Panc1 (cell line): ENCODE measurements around the gene NPHP4.

ENCODE experiments used
- POLR2AphosphoS5 ChIP-seq: IDR thresholded peaks from 2 replicates; pipeline ENCODE4 v1.6.1; 2012; ENCODE audit warnings: mild to moderate bottlenecking, low read depth, low read length, moderate library complexity
- SIN3A ChIP-seq: IDR thresholded peaks from 2 replicates; pipeline ENCODE4 v1.6.1; 2012; ENCODE audit warnings: low read depth, mild to moderate bottlenecking, low read length, moderate library complexity, borderline replicate concordance; ENCODE audit not compliant: insufficient read depth
- TCF7L2 ChIP-seq: IDR thresholded peaks from 2 replicates; pipeline ENCODE4 v1.6.1; 2011; ENCODE audit warnings: mild to moderate bottlenecking, low read depth, low read length, inconsistent platforms
- TF ChIP-seq, protein P1 (sequence below): fragments of 450-650 bp; IDR thresholded peaks from 2 replicates; pipeline ENCODE4 v1.5.1; 2017; ENCODE audit warnings: mild to moderate bottlenecking
- TF ChIP-seq, protein P2 (sequence below), 2 experiments: IDR thresholded peaks; 2 replicates each; pipeline ENCODE4 v1.6.1; 2011 to 2012; ENCODE audit warnings: low read depth in 2 of 2, control low read depth in 1 of 2, low read length in 1 of 2, mild to moderate bottlenecking in 1 of 2, moderate library complexity in 1 of 2; ENCODE audit not compliant: insufficient read depth in 1 of 2

DNA sequence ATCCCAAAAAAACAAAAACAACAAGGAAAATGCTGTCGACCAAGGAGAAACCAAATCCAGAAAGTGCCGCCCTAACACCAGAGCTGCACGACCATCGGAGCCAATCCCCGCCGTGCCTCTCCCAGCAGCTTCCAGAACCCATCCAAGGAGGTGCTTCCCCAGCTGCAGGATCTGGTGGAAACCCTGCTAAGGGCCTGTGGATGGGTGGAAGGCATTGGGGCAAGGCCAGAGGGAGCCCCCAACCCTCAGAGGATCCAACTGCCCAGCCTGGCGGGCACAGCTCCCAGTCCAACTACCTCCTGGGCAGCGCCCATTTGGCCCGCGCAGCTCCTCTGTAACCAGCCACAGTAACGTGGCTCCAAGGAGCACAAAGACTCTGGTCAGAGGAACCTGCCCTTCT lies 81.6 kb downstream of the NPHP4 start:
- TF ChIP-seq, protein P1, sequence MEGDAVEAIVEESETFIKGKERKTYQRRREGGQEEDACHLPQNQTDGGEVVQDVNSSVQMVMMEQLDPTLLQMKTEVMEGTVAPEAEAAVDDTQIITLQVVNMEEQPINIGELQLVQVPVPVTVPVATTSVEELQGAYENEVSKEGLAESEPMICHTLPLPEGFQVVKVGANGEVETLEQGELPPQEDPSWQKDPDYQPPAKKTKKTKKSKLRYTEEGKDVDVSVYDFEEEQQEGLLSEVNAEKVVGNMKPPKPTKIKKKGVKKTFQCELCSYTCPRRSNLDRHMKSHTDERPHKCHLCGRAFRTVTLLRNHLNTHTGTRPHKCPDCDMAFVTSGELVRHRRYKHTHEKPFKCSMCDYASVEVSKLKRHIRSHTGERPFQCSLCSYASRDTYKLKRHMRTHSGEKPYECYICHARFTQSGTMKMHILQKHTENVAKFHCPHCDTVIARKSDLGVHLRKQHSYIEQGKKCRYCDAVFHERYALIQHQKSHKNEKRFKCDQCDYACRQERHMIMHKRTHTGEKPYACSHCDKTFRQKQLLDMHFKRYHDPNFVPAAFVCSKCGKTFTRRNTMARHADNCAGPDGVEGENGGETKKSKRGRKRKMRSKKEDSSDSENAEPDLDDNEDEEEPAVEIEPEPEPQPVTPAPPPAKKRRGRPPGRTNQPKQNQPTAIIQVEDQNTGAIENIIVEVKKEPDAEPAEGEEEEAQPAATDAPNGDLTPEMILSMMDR: no peak
- TF ChIP-seq POLR2AphosphoS5: no peak
- TF ChIP-seq, protein P2, sequence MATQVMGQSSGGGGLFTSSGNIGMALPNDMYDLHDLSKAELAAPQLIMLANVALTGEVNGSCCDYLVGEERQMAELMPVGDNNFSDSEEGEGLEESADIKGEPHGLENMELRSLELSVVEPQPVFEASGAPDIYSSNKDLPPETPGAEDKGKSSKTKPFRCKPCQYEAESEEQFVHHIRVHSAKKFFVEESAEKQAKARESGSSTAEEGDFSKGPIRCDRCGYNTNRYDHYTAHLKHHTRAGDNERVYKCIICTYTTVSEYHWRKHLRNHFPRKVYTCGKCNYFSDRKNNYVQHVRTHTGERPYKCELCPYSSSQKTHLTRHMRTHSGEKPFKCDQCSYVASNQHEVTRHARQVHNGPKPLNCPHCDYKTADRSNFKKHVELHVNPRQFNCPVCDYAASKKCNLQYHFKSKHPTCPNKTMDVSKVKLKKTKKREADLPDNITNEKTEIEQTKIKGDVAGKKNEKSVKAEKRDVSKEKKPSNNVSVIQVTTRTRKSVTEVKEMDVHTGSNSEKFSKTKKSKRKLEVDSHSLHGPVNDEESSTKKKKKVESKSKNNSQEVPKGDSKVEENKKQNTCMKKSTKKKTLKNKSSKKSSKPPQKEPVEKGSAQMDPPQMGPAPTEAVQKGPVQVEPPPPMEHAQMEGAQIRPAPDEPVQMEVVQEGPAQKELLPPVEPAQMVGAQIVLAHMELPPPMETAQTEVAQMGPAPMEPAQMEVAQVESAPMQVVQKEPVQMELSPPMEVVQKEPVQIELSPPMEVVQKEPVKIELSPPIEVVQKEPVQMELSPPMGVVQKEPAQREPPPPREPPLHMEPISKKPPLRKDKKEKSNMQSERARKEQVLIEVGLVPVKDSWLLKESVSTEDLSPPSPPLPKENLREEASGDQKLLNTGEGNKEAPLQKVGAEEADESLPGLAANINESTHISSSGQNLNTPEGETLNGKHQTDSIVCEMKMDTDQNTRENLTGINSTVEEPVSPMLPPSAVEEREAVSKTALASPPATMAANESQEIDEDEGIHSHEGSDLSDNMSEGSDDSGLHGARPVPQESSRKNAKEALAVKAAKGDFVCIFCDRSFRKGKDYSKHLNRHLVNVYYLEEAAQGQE (IDR thresholded peaks at IDR 0.05; ENCODE audit: insufficient read depth in 1 of 2, low read depth in 2 of 2, low read length in 1 of 2): no peak
- TF ChIP-seq SIN3A: no peak
- TF ChIP-seq TCF7L2: no peak
